HG02840 (cell line): ENCODE results near the gene VSTM2L.
A peak's percentile ranks its signal among the peaks of the same experiment; 100 is the strongest.

Experiments used
- ATAC-seq: cut with Tn5 transposase; IDR thresholded peaks from one replicate; pipeline ENCODE4 v1.9.1; 2021; ENCODE audit warnings: mild to moderate bottlenecking, moderate library complexity, moderate number of reproducible peaks; ENCODE audit not compliant: unreplicated experiment, low FRiP score

The VSTM2L gene

GRCh38 chr20:37915434-37915787 is 12.5 kb downstream of the VSTM2L start:
- ATAC-seq, result no peak

GRCh38 chr20:37915800-37916570 is 13.1 kb downstream of the VSTM2L start:
- ATAC-seq, result no peak

GRCh38 chr20:37917461-37917860 is 14.5 kb downstream of the VSTM2L start:
- ATAC-seq, result no peak

GRCh38 chr20:37918035-37918434 is 15.1 kb downstream of the VSTM2L start:
- no peak for ATAC-seq

- ATAC-seq, result no peak
These were observed 16.6 kb downstream of the VSTM2L start for GRCh38 chr20:37919389-37920040.

- no peak for ATAC-seq
These were observed 17.3 kb downstream of the VSTM2L start for GRCh38 chr20:37920270-37920669.

- no peak for ATAC-seq
These were observed 17.9 kb downstream of the VSTM2L start for GRCh38 chr20:37920679-37921322.

- peak; percentile 40 for ATAC-seq
These were observed 18.5 kb downstream of the VSTM2L start for GRCh38 chr20:37921341-37921929.

GRCh38 chr20:37922016-37922415 is 19.1 kb downstream of the VSTM2L start:
- peak; percentile 59 for ATAC-seq

- ATAC-seq, result no peak
These were observed 22.6 kb downstream of the VSTM2L start for GRCh38 chr20:37925265-37926165.

- no peak for ATAC-seq
These were observed 23.7 kb downstream of the VSTM2L start for GRCh38 chr20:37926612-37927011.

- no peak for ATAC-seq
These were observed 24.6 kb downstream of the VSTM2L start for GRCh38 chr20:37927410-37928095.

GRCh38 chr20:37928996-37929682 is 26.2 kb downstream of the VSTM2L start:
- no peak for ATAC-seq

- no peak for ATAC-seq
These were observed 26.7 kb downstream of the VSTM2L start for GRCh38 chr20:37929683-37930014.

GRCh38 chr20:37931153-37931922 is 28.4 kb downstream of the VSTM2L start:
- no peak for ATAC-seq

GRCh38 chr20:37932074-37932473 is 29.1 kb downstream of the VSTM2L start:
- no peak for ATAC-seq

- ATAC-seq, result no peak
These were observed 30.0 kb downstream of the VSTM2L start for GRCh38 chr20:37932919-37933318.

- ATAC-seq, result no peak
These were observed 31.1 kb downstream of the VSTM2L start for GRCh38 chr20:37933786-37934633.
